ENCODE data around the gene ZNF396. TPM values are rescaled to one million over a fixed set of nuclear protein-coding genes. Genes with fewer than 3 reads are reported as not detected.

Gene ZNF396
- total RNA-seq: under 1 TPM; 0.30 to 0.79 (median 0.74) TPM
- under 1 TPM; 0.38 to 0.73 (median 0.52) TPM for polyA plus RNA-seq
- long read RNA-seq, donor 1, partial matches to known transcripts: 0 of 1 reads
- long read RNA-seq, donor 1, other reads (novel, unspliced or antisense): 1 of 1 reads
- long read RNA-seq, donor 2, partial matches to known transcripts: 0 of 1 reads
- long read RNA-seq, donor 2, other reads (novel, unspliced or antisense): 0 of 1 reads

DNA sequence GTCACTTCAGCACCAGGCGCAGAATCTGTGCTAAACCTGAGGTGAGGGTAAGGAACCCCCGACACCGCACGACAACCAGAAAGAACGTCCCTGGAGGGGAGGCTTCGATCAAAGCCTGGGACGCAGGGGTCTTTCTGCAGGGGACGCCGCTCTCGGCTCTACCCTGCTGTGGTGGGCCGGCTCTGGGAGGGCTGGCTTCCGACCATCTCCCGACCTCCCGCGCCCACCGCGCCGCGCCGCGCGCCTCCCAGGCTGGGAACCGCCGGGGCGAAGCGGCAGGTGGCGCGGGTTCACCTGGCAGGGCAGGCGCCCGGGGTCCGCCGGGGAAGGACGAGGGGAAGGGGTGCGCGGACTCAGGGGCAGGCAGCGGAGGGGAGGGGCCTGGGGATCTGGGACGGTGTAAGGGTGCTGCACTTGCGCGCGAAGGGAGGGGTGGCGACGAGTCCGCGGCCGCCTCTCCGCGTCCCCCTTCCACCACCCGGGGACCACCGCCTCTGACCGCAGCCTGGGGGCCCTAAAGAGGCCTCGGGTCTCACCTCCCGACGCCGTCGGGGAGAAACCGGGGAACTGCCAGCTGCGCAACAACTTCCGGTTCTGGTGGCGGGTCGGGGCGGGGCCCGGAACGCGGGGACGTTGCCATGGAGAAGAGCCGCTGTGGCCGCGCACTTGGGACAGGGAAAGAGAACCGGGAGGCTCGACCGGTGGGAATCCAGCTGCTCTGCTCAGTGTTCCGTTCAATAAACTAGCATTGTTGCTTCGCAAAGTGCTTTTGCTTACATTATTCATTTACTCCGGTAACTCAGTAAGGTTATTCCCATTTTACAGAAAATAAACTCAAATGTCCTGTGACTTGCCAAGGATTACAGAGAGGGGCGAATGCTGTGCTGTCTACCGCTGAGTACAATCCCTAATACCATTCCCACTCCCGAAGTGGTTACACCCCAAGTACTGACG, at the start of gene ZNF396:
TSS of gene ZNF396 (minus strand) at position 596 of the 954 bp plus-strand sequence. CDS start 3,045 bp downstream, outside the sequence.
- TF ChIP-seq, protein P1, sequence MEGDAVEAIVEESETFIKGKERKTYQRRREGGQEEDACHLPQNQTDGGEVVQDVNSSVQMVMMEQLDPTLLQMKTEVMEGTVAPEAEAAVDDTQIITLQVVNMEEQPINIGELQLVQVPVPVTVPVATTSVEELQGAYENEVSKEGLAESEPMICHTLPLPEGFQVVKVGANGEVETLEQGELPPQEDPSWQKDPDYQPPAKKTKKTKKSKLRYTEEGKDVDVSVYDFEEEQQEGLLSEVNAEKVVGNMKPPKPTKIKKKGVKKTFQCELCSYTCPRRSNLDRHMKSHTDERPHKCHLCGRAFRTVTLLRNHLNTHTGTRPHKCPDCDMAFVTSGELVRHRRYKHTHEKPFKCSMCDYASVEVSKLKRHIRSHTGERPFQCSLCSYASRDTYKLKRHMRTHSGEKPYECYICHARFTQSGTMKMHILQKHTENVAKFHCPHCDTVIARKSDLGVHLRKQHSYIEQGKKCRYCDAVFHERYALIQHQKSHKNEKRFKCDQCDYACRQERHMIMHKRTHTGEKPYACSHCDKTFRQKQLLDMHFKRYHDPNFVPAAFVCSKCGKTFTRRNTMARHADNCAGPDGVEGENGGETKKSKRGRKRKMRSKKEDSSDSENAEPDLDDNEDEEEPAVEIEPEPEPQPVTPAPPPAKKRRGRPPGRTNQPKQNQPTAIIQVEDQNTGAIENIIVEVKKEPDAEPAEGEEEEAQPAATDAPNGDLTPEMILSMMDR (IDR thresholded peaks at IDR 0.05): no peak
- Histone ChIP-seq H3K9me3 (no peaks in the 10 kb centered on the region), H3K27ac (no peak within 1 kb of the TSS), H3K4me3 (peak within 1 kb of the TSS; percentile 87), H3K27me3 (ENCODE audit: insufficient read depth in 3 of 3, low read length in 2 of 3) (peaks cover 0 to 20% (median 0%) of the 10 kb centered on the region in 3 donors), H3K4me1 (peaks cover 4% of the 10 kb centered on the region), H3K36me3 (ENCODE audit: insufficient read depth in 1 of 2, low read depth in 1 of 2) (no peaks in the 10 kb centered on the region)
- ATAC-seq: peak; percentile 85 to 97 (median 90)
- 2 to 3% (median 2%) methylated on average over 67 to 78 of the region's 78 CpGs for WGBS, 3 donors
- intact Hi-C loops (cut with DNase I): no loop called here
- DNase-seq: peak; percentile 85 to 90

DNA sequence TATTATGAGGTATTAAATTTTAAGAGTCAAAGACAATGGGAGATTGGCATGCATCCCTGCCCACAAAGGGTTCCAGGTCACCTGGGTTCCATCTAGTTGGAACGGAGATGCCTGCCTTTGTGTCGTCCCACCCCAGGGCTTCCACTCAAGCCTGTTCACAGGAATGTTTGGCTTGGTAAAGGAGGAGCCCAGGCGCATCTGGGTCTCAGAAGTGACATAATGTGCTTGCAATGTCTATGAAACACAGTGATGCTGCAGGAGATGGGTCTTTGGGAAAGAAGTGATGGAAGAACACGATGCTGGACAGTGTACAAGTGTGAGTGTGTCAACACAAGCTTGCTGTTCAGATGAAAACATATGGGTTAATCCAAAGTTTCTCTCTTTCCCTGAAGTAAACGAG, 49.6 kb upstream of the ZNF396 start:
- intact Hi-C loops (cut with DNase I): no loop called here
- Histone ChIP-seq H3K4me1 (no peaks in the 10 kb centered on the region), H3K27ac (no peak overlapping the region), H3K4me3 (no peak overlapping the region), H3K27me3 (ENCODE audit: insufficient read depth in 3 of 3, low read length in 2 of 3) (peaks cover 0 to 2% (median 0%) of the 10 kb centered on the region in 3 donors), H3K36me3 (ENCODE audit: insufficient read depth in 1 of 2, low read depth in 1 of 2) (no peaks in the 10 kb centered on the region), H3K9me3 (no peaks in the 10 kb centered on the region)
- TF ChIP-seq, protein P1 (IDR thresholded peaks at IDR 0.05): no peak
- 78 to 83% (median 81%) methylated on average over 5 of the region's 5 CpGs for WGBS, 3 donors
- no peak for DNase-seq
- no peak for ATAC-seq

DNA sequence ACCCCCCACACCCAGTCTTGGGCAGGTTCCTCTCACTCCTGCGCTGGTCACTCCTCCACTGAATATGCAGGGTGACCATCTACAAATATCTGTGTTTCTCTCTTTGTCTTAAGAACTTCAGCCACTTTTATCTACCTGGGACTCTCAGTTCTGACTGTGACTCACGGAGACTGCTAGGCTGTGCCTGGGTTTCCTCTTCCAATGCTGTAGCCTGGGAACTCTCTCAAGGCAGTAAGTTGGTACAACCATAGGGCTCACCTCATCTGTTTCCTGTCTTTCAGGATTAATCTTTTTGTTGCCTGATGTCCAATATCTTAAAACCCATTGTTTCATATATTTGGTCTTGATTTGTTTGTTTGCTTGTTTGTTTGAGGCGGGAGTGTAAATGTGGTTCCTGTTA, 47.2 kb upstream of the ZNF396 start:
- Histone ChIP-seq H3K36me3 (ENCODE audit: insufficient read depth in 1 of 2, low read depth in 1 of 2) (no peaks in the 10 kb centered on the region), H3K27ac (no peak overlapping the region), H3K4me3 (no peak overlapping the region), H3K27me3 (ENCODE audit: insufficient read depth in 3 of 3, low read length in 2 of 3) (peaks cover 0 to 2% (median 0%) of the 10 kb centered on the region in 3 donors), H3K4me1 (no peaks in the 10 kb centered on the region), H3K9me3 (peaks cover 4% of the 10 kb centered on the region)
- TF ChIP-seq, protein P1 (IDR thresholded peaks at IDR 0.05): no peak
- WGBS, 3 donors: 90 to 96% (median 94%) methylated on average over 3 of the region's 3 CpGs
- DNase-seq: no peak
- ATAC-seq: no peak
- intact Hi-C loops (cut with DNase I): no loop called here

DNA sequence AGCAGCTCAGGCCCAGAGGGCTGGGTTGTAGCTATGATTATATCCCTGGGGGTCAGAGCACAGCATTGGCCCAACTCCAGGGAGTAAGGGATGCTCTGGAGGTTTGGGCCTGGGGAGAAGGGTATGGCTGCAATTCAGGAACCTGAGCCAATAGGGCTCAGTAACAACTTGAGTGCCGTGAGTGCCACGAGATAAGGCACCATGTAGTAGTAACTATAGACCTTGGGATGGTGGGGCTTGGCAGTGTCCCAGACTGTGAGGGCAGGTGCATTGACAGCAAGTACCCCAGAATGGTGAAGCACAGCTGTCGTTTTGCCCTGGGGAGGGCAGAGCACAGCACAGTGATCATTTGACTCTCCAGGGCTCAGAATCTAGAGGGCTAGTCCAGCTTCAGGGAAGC, 45.1 kb upstream of the ZNF396 start:
- 33 to 50% (median 45%) methylated on average over 3 of the region's 3 CpGs for WGBS, 3 donors
- H3K9me3 ChIP-seq: peaks cover 12% of the 10 kb centered on the region
- H3K4me1 ChIP-seq: no peaks in the 10 kb centered on the region
- intact Hi-C loops (cut with DNase I): no loop called here
- H3K4me3 ChIP-seq: no peak overlapping the region
- no peaks in the 10 kb centered on the region for H3K36me3 ChIP-seq (ENCODE audit: insufficient read depth in 1 of 2, low read depth in 1 of 2)
- TF ChIP-seq, protein P1 (IDR thresholded peaks at IDR 0.05): no peak
- no peak for DNase-seq
- peaks cover 0 to 2% (median 0%) of the 10 kb centered on the region in 3 donors for H3K27me3 ChIP-seq (ENCODE audit: insufficient read depth in 3 of 3, low read length in 2 of 3)
- no peak for ATAC-seq
- H3K27ac ChIP-seq: no peak overlapping the region
